IMR-90 (cell line): ENCODE results near the gene CD9. TPM values are rescaled to one million over a fixed set of nuclear protein-coding genes. Genes with fewer than 3 reads are reported as not detected.

Experiments
- ATAC-seq: fragments of 200-7000 bp; cut with Tn5 transposase; 2 replicates; pipeline ENCODE4 v1.9.1; 2020; ENCODE audit warnings: low read depth, mild to moderate bottlenecking, moderate library complexity
- BruUV-seq: library from RNA; stranded (reverse); fragments of 400-500 nt; replicated peaks from 2 replicates; lab custom pipeline; 2021; lab: Mats Ljungman, UMichigan
- CTCF ChIA-PET: fragments of 300-600 bp; formaldehyde crosslinking; extraction: SDS; loops from one replicate; lab custom pipeline; 2021; ENCODE audit warnings: antibody characterized with exemption; lab: Yijun Ruan, JAX
- POLR2A ChIA-PET: fragments of 300-600 bp; sonication (Branson Sonifier 250); formaldehyde crosslinking; loops from one replicate; lab custom pipeline; 2022; ENCODE audit warnings: antibody characterized with exemption; ENCODE audit not compliant: unreplicated experiment; lab: Charles Lee
- DNase-seq: peaks from one replicate; pipeline ENCODE4 v3.0.0; 2013
- H2AFZ ChIP-seq: replicated peaks from 2 replicates; pipeline ENCODE3; 2013; ENCODE audit warnings: low read length, mild to moderate bottlenecking; ENCODE audit not compliant: poor library complexity
- H2AK5ac ChIP-seq: 2 replicates; pipeline ENCODE4 v1.6.1; 2013; ENCODE audit warnings: low read depth, low read length, inconsistent platforms
- H2AK9ac ChIP-seq: replicated peaks from 2 replicates; pipeline ENCODE3; 2013; ENCODE audit warnings: mild to moderate bottlenecking, low read depth, low read length, moderate library complexity; ENCODE audit not compliant: poor library complexity
- H2BK120ac ChIP-seq: 2 replicates; pipeline ENCODE4 v1.6.1; 2013; ENCODE audit warnings: low read depth, low read length, inconsistent platforms
- H2BK15ac ChIP-seq: 3 replicates; pipeline ENCODE4 v1.6.1; 2013; ENCODE audit warnings: low read depth, low read length, inconsistent platforms
- H2BK20ac ChIP-seq: 2 replicates; pipeline ENCODE4 v1.6.1; 2013; ENCODE audit warnings: low read depth, mild to moderate bottlenecking, inconsistent platforms, low read length, moderate library complexity
- H2BK5ac ChIP-seq: 2 replicates; pipeline ENCODE4 v1.6.1; 2013; ENCODE audit warnings: mild to moderate bottlenecking, low read depth, low read length, inconsistent platforms; ENCODE audit not compliant: poor library complexity, severe bottlenecking
- H3K14ac ChIP-seq: replicated peaks from 2 replicates; pipeline ENCODE4 v1.6.1; 2013; ENCODE audit warnings: low read depth, low read length, inconsistent platforms
- H3K18ac ChIP-seq: 2 replicates; pipeline ENCODE4 v1.6.1; 2013; ENCODE audit warnings: low read depth, low read length, control low read depth
- H3K23ac ChIP-seq: 2 replicates; pipeline ENCODE4 v1.6.1; 2013; ENCODE audit warnings: low read depth, low read length, inconsistent platforms
- H3K27ac ChIP-seq: 2 replicates; pipeline ENCODE4 v1.5.1; 2013; ENCODE audit warnings: mild to moderate bottlenecking, control low read depth, low read length; ENCODE audit not compliant: insufficient read depth
- H3K27me3 ChIP-seq: 2 replicates; pipeline ENCODE4 v1.6.1; 2013; ENCODE audit warnings: low read length; ENCODE audit not compliant: control insufficient read depth, insufficient read depth
- H3K36me3 ChIP-seq: 2 replicates; pipeline ENCODE4 v1.6.1; 2013; ENCODE audit warnings: low read length, mixed read lengths; ENCODE audit not compliant: control insufficient read depth, insufficient read depth
- H3K4ac ChIP-seq: 2 replicates; pipeline ENCODE4 v1.6.1; 2013; ENCODE audit warnings: low read depth, low read length, inconsistent platforms
- H3K4me1 ChIP-seq: 2 replicates; pipeline ENCODE4 v1.6.1; 2013; ENCODE audit warnings: low read length, mixed read lengths; ENCODE audit not compliant: control insufficient read depth, insufficient read depth
- H3K4me2 ChIP-seq: 2 replicates; pipeline ENCODE4 v1.6.1; 2013; ENCODE audit warnings: low read depth, mild to moderate bottlenecking, control low read depth, low read length, moderate library complexity
- H3K4me3 ChIP-seq: 2 replicates; pipeline ENCODE4 v1.5.1; 2013; ENCODE audit warnings: low read depth, mild to moderate bottlenecking, control low read depth, low read length, moderate library complexity; ENCODE audit not compliant: insufficient read depth
- H3K56ac ChIP-seq: 2 replicates; pipeline ENCODE4 v1.6.1; 2013; ENCODE audit warnings: low read length, inconsistent platforms; ENCODE audit not compliant: insufficient read depth; ENCODE audit errors: extremely low read depth
- H3K79me1 ChIP-seq, 2 experiments: 2 replicates each; pipeline ENCODE4 v1.6.1; 2013; ENCODE audit warnings: low read length in 2 of 2, inconsistent platforms in 1 of 2, low read depth in 1 of 2
- H3K9ac ChIP-seq: 2 replicates; pipeline ENCODE4 v1.6.1; 2013; ENCODE audit warnings: low read depth, low read length, control low read depth
- H3K9me1 ChIP-seq: 2 replicates; pipeline ENCODE4 v1.6.1; 2013; ENCODE audit warnings: low read length, inconsistent platforms; ENCODE audit not compliant: insufficient read depth
- H3K9me3 ChIP-seq: 2 replicates; pipeline ENCODE4 v1.6.1; 2013; ENCODE audit warnings: low read length; ENCODE audit not compliant: control insufficient read depth, insufficient read depth
- H4K20me1 ChIP-seq: 2 replicates; pipeline ENCODE4 v1.6.1; 2013; ENCODE audit warnings: low read length, inconsistent platforms; ENCODE audit not compliant: insufficient read depth
- H4K5ac ChIP-seq: 2 replicates; pipeline ENCODE4 v1.6.1; 2013; ENCODE audit warnings: mild to moderate bottlenecking, low read depth, low read length, control low read depth
- H4K8ac ChIP-seq, 2 experiments: 2 replicates each; pipeline ENCODE4 v1.6.1; 2013; ENCODE audit warnings: low read depth in 2 of 2, low read length in 2 of 2, control low read depth in 1 of 2, inconsistent platforms in 1 of 2
- H4K91ac ChIP-seq: 2 replicates; pipeline ENCODE4 v1.6.1; 2013; ENCODE audit warnings: low read depth, low read length, inconsistent platforms; ENCODE audit not compliant: insufficient read depth
- BHLHE40 ChIP-seq: fragments of 150-350 bp; IDR thresholded peaks from 2 replicates; pipeline ENCODE4 v1.6.1; 2016; ENCODE audit warnings: mild to moderate bottlenecking, low read depth, low read length
- CHD1 ChIP-seq: IDR thresholded peaks from 2 replicates; pipeline ENCODE4 v1.6.1; 2012; ENCODE audit warnings: low read depth, low read length, improper control_type of control experiment
- CTCF ChIP-seq: conservative IDR thresholded peaks from 2 replicates; pipeline ENCODE4 v1.5.1; 2012; ENCODE audit warnings: mild to moderate bottlenecking, low read depth, low read length, improper control_type of control experiment
- ELK1 ChIP-seq: fragments of 150-350 bp; IDR thresholded peaks from 2 replicates; pipeline ENCODE4 v1.6.1; 2016; ENCODE audit warnings: low read depth, mild to moderate bottlenecking, low read length, moderate library complexity, borderline replicate concordance
- FOS ChIP-seq: fragments of 150-350 bp; IDR thresholded peaks from 2 replicates; pipeline ENCODE4 v1.6.1; 2016; ENCODE audit warnings: low read depth, low read length
- MAFK ChIP-seq: IDR thresholded peaks from 2 replicates; pipeline ENCODE4 v1.6.1; 2012; ENCODE audit warnings: low read depth, low read length, improper control_type of control experiment
- MAZ ChIP-seq: IDR thresholded peaks from 2 replicates; pipeline ENCODE4 v1.6.1; 2012; ENCODE audit warnings: low read depth, mild to moderate bottlenecking, low read length, improper control_type of control experiment, moderate library complexity, borderline replicate concordance
- MXI1 ChIP-seq: IDR thresholded peaks from 2 replicates; pipeline ENCODE4 v1.6.1; 2012; ENCODE audit warnings: low read depth, mild to moderate bottlenecking, low read length, moderate library complexity, borderline replicate concordance
- NFE2L2 ChIP-seq: fragments of 150-350 bp; IDR thresholded peaks from 2 replicates; pipeline ENCODE4 v1.6.1; 2016; ENCODE audit warnings: low read depth, mild to moderate bottlenecking, low read length
- POLR2A ChIP-seq: IDR thresholded peaks from 2 replicates; pipeline ENCODE4 v1.6.1; 2012; ENCODE audit warnings: mild to moderate bottlenecking, low read depth, low read length
- RAD21 ChIP-seq: IDR thresholded peaks from 2 replicates; pipeline ENCODE4 v1.6.1; 2012; ENCODE audit warnings: low read length, improper control_type of control experiment
- RCOR1 ChIP-seq: IDR thresholded peaks from 2 replicates; pipeline ENCODE4 v1.6.1; 2012; ENCODE audit warnings: mild to moderate bottlenecking, low read length, improper control_type of control experiment; ENCODE audit not compliant: insufficient replicate concordance
- RFX5 ChIP-seq: IDR thresholded peaks from 2 replicates; pipeline ENCODE4 v1.8.0; 2012; ENCODE audit warnings: low read depth, mild to moderate bottlenecking, low read length, moderate library complexity
- WGBS, 2 experiments: methylation state at CpG; one replicate each; pipeline versions ENCODE4 v1.1.5 to v1.1.7; 2013; ENCODE audit warnings: missing lambda C conversion rate in 2 of 2; ENCODE audit not compliant: insufficient read length in 1 of 2; ENCODE audit errors: extremely low coverage in 2 of 2; 5-methylcytosine and 5-hydroxymethylcytosine counted together
- dilution Hi-C: fragments of 300-500 bp; cut with HindIII; formaldehyde crosslinking; loops from one replicate; pipeline ENCODE4 v1.14.3; 2018; ENCODE audit warnings: low sequenced_read_pairs; ENCODE audit not compliant: unreplicated experiment
- in situ Hi-C: fragments of 300-500 bp; cut with MboI; formaldehyde crosslinking; loops from 3 replicates; pipeline ENCODE4 v1.14.3; 2019; ENCODE audit warnings: low sequenced_read_pairs, inconsistent platforms, mixed read lengths
- intact Hi-C: fragments of 100-400 bp; cut with micrococcal nuclease; formaldehyde crosslinking; loops from 2 replicates; pipeline ENCODE4 v1.10.0; 2022
- polyA plus RNA-seq, 3 experiments: library from polyadenylated mRNA; depleted of rRNA; stranded (reverse); fragments of >200 nt; gene quantifications; 2 replicates each; pipeline ENCODE4 v1.2.3, GENCODE V29; 2012; ENCODE audit warnings: low replicate concordance in 1 of 3
- total RNA-seq: library from RNA; depleted of rRNA; stranded (reverse); fragments of >200 nt; gene quantifications from 2 replicates; pipeline ENCODE4 v1.2.3, GENCODE V29; 2012

CD9 gene
- total and polyA plus RNA-seq, 2 of the 4 experiments (the other 2 are of a cell fraction) = 48.8 to 70.9 TPM

DNA sequence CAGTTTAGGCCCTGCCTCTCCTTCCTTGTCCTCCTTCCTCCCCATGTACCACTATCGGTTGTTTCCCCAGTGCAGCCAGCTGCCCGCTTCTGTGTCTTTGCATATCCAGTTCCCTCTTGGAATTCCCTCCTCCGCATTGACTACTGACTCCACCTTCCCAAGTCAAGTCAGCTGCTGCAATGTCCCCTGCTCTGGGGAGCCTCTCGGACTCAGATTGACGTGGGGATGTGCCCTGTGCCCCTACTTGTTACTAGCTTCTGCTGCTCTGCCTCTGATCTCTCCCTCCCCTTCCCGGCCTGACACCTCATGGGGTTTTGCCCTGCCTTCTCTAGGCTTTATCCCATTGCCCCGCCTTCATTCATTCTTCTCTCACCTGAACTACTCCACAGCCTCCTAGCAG lies 2.1 kb upstream of the CD9 start (continued):
- no peak for TF ChIP-seq ELK1
- TF ChIP-seq MXI1 = no peak
- no peak for TF ChIP-seq MAFK
- TF ChIP-seq FOS = no peak
- TF ChIP-seq RFX5 = no peak

DNA sequence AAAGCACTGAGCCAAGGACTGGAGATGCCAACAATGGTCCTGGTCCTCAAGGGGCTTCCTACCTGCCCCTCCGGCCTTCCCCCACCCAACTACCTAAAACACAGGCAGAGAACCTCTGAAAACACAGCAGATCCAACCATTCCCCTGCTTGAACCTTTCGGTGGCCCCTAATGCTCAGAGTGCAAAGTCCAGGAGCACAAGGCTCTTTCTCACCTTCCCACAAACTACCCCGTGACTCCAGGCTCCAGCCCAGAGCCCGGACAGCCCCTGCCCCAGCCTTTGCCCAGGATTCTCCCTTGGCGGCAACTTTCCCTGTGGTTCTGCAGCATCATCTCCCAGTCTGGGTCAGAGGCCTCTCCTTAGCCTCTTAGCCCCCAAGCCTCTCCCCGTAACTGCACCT lies 1.6 kb upstream of the CD9 start:
- no peak overlapping the region for H3K4me3 ChIP-seq
- no peaks in the 10 kb centered on the region for H3K36me3 ChIP-seq
- no peak overlapping the region; the same call in 1 of the 2 replicates for H3K23ac ChIP-seq
- in situ Hi-C loops = loop anchor here (25.0 kb wide), 1 partner anchor 264 kb away; the partner anchor contains the start of genes TAPBPL and VAMP1
- H2BK5ac ChIP-seq = no peak overlapping the region
- H4K20me1 ChIP-seq = peaks cover 12% of the 10 kb centered on the region; the same call in 1 of the 2 replicates
- CTCF ChIA-PET = interaction anchor here (1.6 kb wide), 1 partner anchor 80 kb away, joined by 4 read pairs; no protein-coding TSS in a partner anchor
- H3K27me3 ChIP-seq = no peaks in the 10 kb centered on the region; the same call in 1 of the 2 replicates
- DNase-seq = no peak
- H3K4me1 ChIP-seq = peaks cover 18% of the 10 kb centered on the region
- no peak overlapping the region for H3K18ac ChIP-seq
- H3K4ac ChIP-seq = no peak overlapping the region
- H4K91ac ChIP-seq = no peak overlapping the region
- no peak overlapping the region for H3K14ac ChIP-seq
- no peak overlapping the region for H2AFZ ChIP-seq
- H3K79me1 ChIP-seq = peaks cover 3 to 27% of the 10 kb centered on the region in 2 experiments; a peak in 2 of 4 replicates
- TF ChIP-seq CTCF = no peak
- TF ChIP-seq BHLHE40 = no peak
- TF ChIP-seq POLR2A = no peak
- TF ChIP-seq NFE2L2 = no peak
- no peak for TF ChIP-seq RAD21
- TF ChIP-seq RCOR1 = no peak
- TF ChIP-seq CHD1 = no peak
- no peak for TF ChIP-seq MAZ
- TF ChIP-seq MXI1 = no peak
- no peak for TF ChIP-seq ELK1
- WGBS, 2 experiments = 92% methylated on average over 4 of the region's 6 CpGs; no CpG with 5 or more reads in 1 of the 2 experiments
- BruUV-seq = no TSS peak
- no peak overlapping the region for H3K56ac ChIP-seq
- H4K5ac ChIP-seq = no peak overlapping the region
- H3K9ac ChIP-seq = no peak overlapping the region
- dilution Hi-C loops = no loop called here
- peak overlapping the region; percentile 2 for H2AK9ac ChIP-seq
- H3K9me3 ChIP-seq = no peaks in the 10 kb centered on the region
- H3K4me2 ChIP-seq = no peak overlapping the region
- POLR2A ChIA-PET = no interaction called here
- no peak overlapping the region for H3K27ac ChIP-seq
- no peak for ATAC-seq
- intact Hi-C loops = loop anchor here (5.0 kb wide), 1 partner anchor 269 kb away; no protein-coding TSS in a partner anchor
- peak overlapping the region; percentile 23; the same call in 1 of the 2 replicates for H2AK5ac ChIP-seq
- H2BK120ac ChIP-seq = peak overlapping the region; percentile 32; the same call in 1 of the 2 replicates
- H4K8ac ChIP-seq = no peak overlapping the region
- no peak overlapping the region; the same call in 1 of the 2 replicates for H2BK20ac ChIP-seq
- H3K9me1 ChIP-seq = peaks cover 16% of the 10 kb centered on the region
- no peak overlapping the region for H2BK15ac ChIP-seq
